Pancreas (tissue), 10 donors: Measurements from ENCODE around the gene LRFN4. TPM values are rescaled to one million over a fixed set of nuclear protein-coding genes. Genes with fewer than 3 reads are reported as not detected.

Experiments
- ATAC-seq, 4 donors: fragments of 200-7000 bp; cut with Tn5 transposase; one replicate each; pipeline versions ENCODE4 v1.8.0 to v1.9.1; 2020; ENCODE audit warnings: mild to moderate bottlenecking in 4 of 4, moderate library complexity in 4 of 4
- DNase-seq, 6 donors: peaks; one replicate each; pipeline ENCODE4 v3.0.0-alpha.2; 2020
- FAIRE-seq: peaks from 2 replicates; lab custom pipeline; 2012; peaks lifted over from hg19 to GRCh38; lab: Jason Lieb, UNC
- H3K27ac ChIP-seq, 4 donors: fragments of 200-600 bp; sonication (generic); 1 replicate in 3 of 4; 2 replicates in 1 of 4; pipeline versions ENCODE4 v1.5.0 to v1.8.0; 2020
- H3K27me3 ChIP-seq, 4 donors: fragments of 200-600 bp; one replicate each; pipeline ENCODE4 v1.8.0; 2021
- H3K36me3 ChIP-seq, 3 donors: fragments of 200-600 bp; sonication (generic) in 1 of 3; one replicate each; pipeline versions ENCODE4 v1.5.0 to v1.8.0; 2020 to 2021
- H3K4me1 ChIP-seq, 3 donors: fragments of 200-600 bp; one replicate each; pipeline ENCODE4 v1.8.0; 2021
- H3K4me3 ChIP-seq, 4 donors: fragments of 200-600 bp; sonication (generic) in 2 of 4; one replicate each; pipeline versions ENCODE4 v1.5.0 to v1.8.0; 2020 to 2021
- H3K9me3 ChIP-seq, 4 donors: fragments of 200-600 bp; one replicate each; pipeline ENCODE4 v1.8.0; 2021
- WGBS, 2 donors: extraction: QIAGEN DNeasy Blood & Tissue Kit; methylation state at CpG; one replicate each; pipeline ENCODE4 v1.1.7; 2013; 5-methylcytosine and 5-hydroxymethylcytosine counted together
- intact Hi-C, 3 donors: fragments of 100-400 bp; cut with DNase I; formaldehyde crosslinking; loops; one replicate each; pipeline versions ENCODE4 v1.11.1 to v1.14.2; 2022
- polyA plus RNA-seq, 2 donors: library from polyadenylated mRNA; stranded (reverse); fragments of 200-250 nt; gene quantifications; one replicate each; pipeline ENCODE4 v1.2.3, GENCODE V29; 2013
- total RNA-seq, 6 donors: library from RNA; stranded (reverse); fragmentation: NEBNext Ultra II Directional in 4 of 6; extraction: Animal tissue kit (Norgen Biotek cat#: 25700) in 4 of 6; gene quantifications; one replicate each; pipeline versions ENCODE4 v1.2.1 to v1.2.4, GENCODE V29; 2021 to 2023
- TF ChIP-seq, protein P1 (sequence below), 4 donors: fragments of 200-600 bp; sonication (generic) in 3 of 4; IDR thresholded peaks; one replicate each; pipeline versions ENCODE4 v1.5.0 to v1.8.0; 2021; ENCODE audit warnings: antibody characterized with exemption in 4 of 4
- donor health status: healthy with polysubstance abuse.
- donor health status: DM: no; HTN: no; CAD: no; lungs with moderate emphysema.
- donor health status: DM: no; HTN: no; CAD: no.
- donor health status: control.
- donor health status: control.
- donor health status: Bipolar disorder and iron deficiency.
- donor health status: DM: yes; HTN: yes; CAD: no.
- donor health status: DM: no; HTN: no; CAD: no.
- donor health status: DM: no; HTN: no; CAD: no.
- donor health status: DM: yes; HTN: yes; CAD: no.

Gene LRFN4
- total and polyA plus RNA-seq, 8 donors, result 0.51 to 7.8 (median 2.8) TPM

- intact Hi-C loops, result no loop called here
- Histone ChIP-seq H3K27me3 (no peaks in the 10 kb centered on the region), H3K9me3 (no peaks in the 10 kb centered on the region), H3K36me3 (no peaks in the 10 kb centered on the region), H3K4me3 (no peak overlapping the region), H3K4me1 (peaks cover 0 to 6% (median 5%) of the 10 kb centered on the region in 3 donors), H3K27ac (no peak overlapping the region)
- FAIRE-seq (no peak), ATAC-seq (no peak), DNase-seq (peak in 1 of 6 donors; percentile 70)
- TF ChIP-seq, protein P1, sequence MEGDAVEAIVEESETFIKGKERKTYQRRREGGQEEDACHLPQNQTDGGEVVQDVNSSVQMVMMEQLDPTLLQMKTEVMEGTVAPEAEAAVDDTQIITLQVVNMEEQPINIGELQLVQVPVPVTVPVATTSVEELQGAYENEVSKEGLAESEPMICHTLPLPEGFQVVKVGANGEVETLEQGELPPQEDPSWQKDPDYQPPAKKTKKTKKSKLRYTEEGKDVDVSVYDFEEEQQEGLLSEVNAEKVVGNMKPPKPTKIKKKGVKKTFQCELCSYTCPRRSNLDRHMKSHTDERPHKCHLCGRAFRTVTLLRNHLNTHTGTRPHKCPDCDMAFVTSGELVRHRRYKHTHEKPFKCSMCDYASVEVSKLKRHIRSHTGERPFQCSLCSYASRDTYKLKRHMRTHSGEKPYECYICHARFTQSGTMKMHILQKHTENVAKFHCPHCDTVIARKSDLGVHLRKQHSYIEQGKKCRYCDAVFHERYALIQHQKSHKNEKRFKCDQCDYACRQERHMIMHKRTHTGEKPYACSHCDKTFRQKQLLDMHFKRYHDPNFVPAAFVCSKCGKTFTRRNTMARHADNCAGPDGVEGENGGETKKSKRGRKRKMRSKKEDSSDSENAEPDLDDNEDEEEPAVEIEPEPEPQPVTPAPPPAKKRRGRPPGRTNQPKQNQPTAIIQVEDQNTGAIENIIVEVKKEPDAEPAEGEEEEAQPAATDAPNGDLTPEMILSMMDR (IDR thresholded peaks at IDR 0.05), result no peak
- 89 to 92% methylated on average over 40 to 41 of the region's 41 CpGs for WGBS, 2 donors
Measured at GRCh38 chr11:66859686-66860448, 3.0 kb downstream of the LRFN4 start.

DNA sequence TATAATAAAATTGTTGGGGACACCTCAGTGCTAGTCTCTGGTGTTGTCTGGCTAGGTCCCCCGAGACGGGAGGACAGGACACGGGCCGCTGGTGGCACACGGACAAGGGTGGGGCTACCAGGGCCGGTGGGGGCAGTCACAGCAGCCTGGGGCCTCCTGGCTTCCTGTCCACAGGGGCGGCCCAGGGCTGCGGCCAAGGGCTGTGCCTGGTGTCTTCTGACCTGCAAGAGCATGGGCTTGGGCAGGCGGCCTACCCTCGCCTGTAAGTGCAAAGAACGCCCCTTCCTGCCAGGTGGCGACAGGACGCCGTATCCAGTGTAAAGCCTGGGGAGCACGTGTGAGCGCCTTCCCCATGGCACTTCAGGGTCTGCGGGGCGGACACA, 3.6 kb downstream of the LRFN4 start:
- DNase-seq, result peak in 1 of 6 donors; percentile 73
- no peak overlapping the region for H3K27ac ChIP-seq
- H3K4me3 ChIP-seq, result no peak overlapping the region
- no peaks in the 10 kb centered on the region for H3K9me3 ChIP-seq
- intact Hi-C loops, result no loop called here
- peaks cover 0 to 3% (median 2%) of the 10 kb centered on the region in 3 donors for H3K4me1 ChIP-seq
- TF ChIP-seq, protein P1 (IDR thresholded peaks at IDR 0.05), result no peak
- no peaks in the 10 kb centered on the region for H3K36me3 ChIP-seq
- WGBS, 2 donors, result 87 to 92% methylated on average over 17 to 18 of the region's 18 CpGs
- no peak for ATAC-seq
- H3K27me3 ChIP-seq, result no peaks in the 10 kb centered on the region
- FAIRE-seq, result no peak

DNA sequence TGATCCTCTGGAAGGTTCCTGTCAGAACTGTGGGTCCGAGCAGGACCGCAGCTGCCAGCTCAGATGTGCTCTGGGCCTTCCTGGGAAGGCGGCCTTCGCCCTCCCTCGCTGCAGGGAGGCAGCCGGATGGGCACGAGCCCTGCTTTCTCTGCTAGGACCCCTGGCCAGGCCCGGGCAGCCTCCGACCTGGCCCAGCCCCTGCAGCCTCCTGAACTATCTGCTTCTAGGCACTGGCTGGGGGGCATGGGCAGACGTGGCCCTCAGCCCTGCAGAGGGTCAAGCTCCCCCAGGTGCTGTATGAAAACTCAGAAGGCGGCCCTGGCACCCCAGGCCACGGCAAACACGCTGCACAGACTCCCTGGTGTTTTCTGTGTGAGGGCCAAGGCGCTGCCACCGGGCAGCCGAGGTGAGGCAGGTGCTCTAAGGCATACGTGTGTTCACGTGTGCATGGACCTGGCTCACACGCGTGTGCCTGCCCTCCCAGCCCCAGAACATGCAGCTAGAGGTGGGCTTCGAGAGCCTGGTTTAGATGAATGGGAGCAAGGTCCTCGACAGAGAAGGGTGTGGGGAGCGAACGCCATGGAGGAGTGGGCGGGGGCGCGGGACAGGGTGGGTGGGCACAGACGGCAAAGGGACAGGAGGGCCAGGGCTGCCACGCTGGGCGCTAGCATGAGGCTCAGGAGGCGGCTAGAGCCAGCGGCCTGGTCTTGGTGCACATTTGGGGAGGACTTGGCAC, 4.3 kb downstream of the LRFN4 start:
- Histone ChIP-seq H3K27me3 (no peaks in the 10 kb centered on the region), H3K36me3 (no peaks in the 10 kb centered on the region), H3K9me3 (no peaks in the 10 kb centered on the region), H3K4me3 (no peak overlapping the region), H3K27ac (no peak overlapping the region), H3K4me1 (no peaks in the 10 kb centered on the region)
- FAIRE-seq (no peak), ATAC-seq (no peak), DNase-seq (peak in 1 of 6 donors; percentile 45)
- TF ChIP-seq, protein P1 (IDR thresholded peaks at IDR 0.05), result no peak
- intact Hi-C loops, result no loop called here
- WGBS, 2 donors, result 90% methylated on average over 32 of the region's 32 CpGs

DNA sequence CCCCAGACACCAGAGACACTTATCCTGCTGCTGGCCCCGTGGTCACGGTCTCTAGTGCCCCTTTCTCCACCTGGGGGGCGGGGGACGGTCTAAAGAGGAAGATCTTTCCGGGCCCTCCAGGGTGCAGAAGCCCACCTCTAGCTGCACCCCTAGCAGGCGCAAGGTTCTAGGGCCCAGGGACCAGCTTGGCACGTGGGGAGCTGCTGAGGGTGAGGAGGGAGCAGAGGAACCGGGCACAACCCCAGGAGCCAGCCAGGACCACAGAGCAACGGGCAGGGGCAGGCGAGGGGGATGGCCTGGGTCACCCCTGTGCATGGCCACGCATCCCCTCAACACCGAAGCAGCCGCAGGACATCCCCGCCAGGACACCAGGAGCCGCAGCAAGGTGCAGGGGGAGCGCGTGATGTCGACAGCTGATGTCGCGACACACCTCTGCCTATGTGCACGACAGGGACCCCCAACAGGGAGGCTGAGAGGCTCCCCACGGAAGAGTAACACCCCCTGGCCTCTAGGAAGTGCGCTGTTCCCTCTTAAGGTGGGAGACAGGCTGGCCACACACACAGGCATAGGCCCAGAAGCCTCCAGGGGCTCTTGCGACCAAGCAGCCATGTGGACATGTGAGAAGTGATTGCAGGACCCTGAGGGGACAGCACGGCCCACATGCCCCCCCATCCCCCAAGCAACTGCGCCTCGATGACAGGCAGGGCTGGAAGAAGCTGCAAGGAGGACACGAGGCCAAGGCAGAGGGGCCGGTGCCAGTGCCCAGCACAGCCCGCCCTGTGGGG, 5.1 kb downstream of the LRFN4 start:
- Histone ChIP-seq H3K27ac (no peak overlapping the region), H3K4me3 (no peak overlapping the region), H3K36me3 (no peaks in the 10 kb centered on the region), H3K27me3 (no peaks in the 10 kb centered on the region), H3K4me1 (no peaks in the 10 kb centered on the region), H3K9me3 (no peaks in the 10 kb centered on the region)
- DNase-seq (peak in 1 of 6 donors; percentile 48), FAIRE-seq (no peak), ATAC-seq (no peak)
- TF ChIP-seq, protein P1 (IDR thresholded peaks at IDR 0.05), result no peak
- intact Hi-C loops, result no loop called here
- 91 to 94% methylated on average over 29 to 30 of the region's 30 CpGs for WGBS, 2 donors
